H1 (cell line): Measurements from ENCODE around the gene CFAP97D2. TPM values are rescaled to one million over a fixed set of nuclear protein-coding genes. Genes with fewer than 3 reads are reported as not detected.
A peak's percentile ranks its signal among the peaks of the same experiment; 100 is the strongest.

Source experiments
- CTCF ChIA-PET: fragments of 300-600 bp; sonication (Branson Sonifier 250); formaldehyde crosslinking; loops from one replicate; lab custom pipeline; 2021; ENCODE audit not compliant: partially characterized antibody; lab: Charles Lee
- POLR2A ChIA-PET: fragments of 300-600 bp; sonication (Branson Sonifier 250); formaldehyde crosslinking; loops from one replicate; lab custom pipeline; 2021; ENCODE audit warnings: inconsistent platforms; ENCODE audit not compliant: partially characterized antibody; lab: Charles Lee
- DNase-seq, 2 experiments: peaks; one replicate each; pipeline versions ENCODE4 v3.0.0 to v3.0.0-alpha.2; 2010 to 2022; ENCODE audit warnings: low spot score in 2 of 2, low read depth in 1 of 2, mixed read lengths in 1 of 2
- FAIRE-seq: peaks from 2 replicates; lab custom pipeline; 2011; peaks lifted over from hg19 to GRCh38; lab: Jason Lieb, UNC
- H2AFZ ChIP-seq: 2 replicates; pipeline ENCODE4 v1.8.1; 2012; ENCODE audit warnings: low read length, inconsistent platforms
- H2AK5ac ChIP-seq: 2 replicates; pipeline ENCODE4 v1.6.1; 2013; ENCODE audit warnings: low read depth, low read length
- H2BK120ac ChIP-seq: replicated peaks from 2 replicates; pipeline ENCODE3; 2013; ENCODE audit warnings: low read depth, low read length, inconsistent platforms
- H2BK12ac ChIP-seq: 2 replicates; pipeline ENCODE4 v1.6.1; 2013; ENCODE audit warnings: low read depth, low read length
- H2BK15ac ChIP-seq: 2 replicates; pipeline ENCODE4 v1.6.1; 2013; ENCODE audit warnings: low read length
- H2BK20ac ChIP-seq: 2 replicates; pipeline ENCODE4 v1.6.1; 2013; ENCODE audit warnings: low read length
- H2BK5ac ChIP-seq: 2 replicates; pipeline ENCODE4 v1.6.1; 2013; ENCODE audit warnings: low read depth, low read length
- H3K14ac ChIP-seq: 2 replicates; pipeline ENCODE4 v1.6.1; 2013; ENCODE audit warnings: inconsistent platforms; ENCODE audit not compliant: insufficient read length
- H3K18ac ChIP-seq: 2 replicates; pipeline ENCODE4 v1.6.1; 2013; ENCODE audit warnings: low read length; ENCODE audit errors: extremely low read depth
- H3K23ac ChIP-seq: 2 replicates; pipeline ENCODE4 v1.6.1; 2013; ENCODE audit warnings: inconsistent platforms; ENCODE audit not compliant: insufficient read length
- H3K23me2 ChIP-seq: 2 replicates; pipeline ENCODE4 v1.6.1; 2013; ENCODE audit warnings: low read depth, low read length
- H3K27ac ChIP-seq: 2 replicates; pipeline ENCODE4 v1.6.1; 2011; ENCODE audit warnings: low read depth, low read length, inconsistent platforms
- H3K27me3 ChIP-seq, 4 experiments: replicated peaks in 1 of 4; 1 replicate in 1 of 4; 2 replicates in 3 of 4; pipeline versions ENCODE4 v1.6.1 to v1.8.1; 2011 to 2013; ENCODE audit warnings: low read length in 3 of 4, mild to moderate bottlenecking in 3 of 4, inconsistent platforms in 2 of 4, mixed read lengths in 2 of 4, moderate library complexity in 1 of 4; ENCODE audit not compliant: control insufficient read depth in 3 of 4, insufficient read depth in 3 of 4; ENCODE audit errors: extremely low read depth in 1 of 4
- H3K36me3 ChIP-seq, 4 experiments: 2 replicates each; pipeline versions ENCODE4 v1.6.1 to v1.8.1; 2011 to 2013; ENCODE audit warnings: mild to moderate bottlenecking in 4 of 4, low read length in 3 of 4, moderate library complexity in 2 of 4, control low read depth in 1 of 4, inconsistent platforms in 1 of 4; ENCODE audit not compliant: insufficient read depth in 4 of 4, control insufficient read depth in 2 of 4
- H3K4ac ChIP-seq: replicated peaks from 2 replicates; pipeline ENCODE3; 2013; ENCODE audit warnings: low read length, low read depth, mixed read lengths, inconsistent platforms; ENCODE audit not compliant: insufficient read length
- H3K4me1 ChIP-seq, 4 experiments: replicated peaks in 1 of 4; 1 replicate in 1 of 4; 2 replicates in 3 of 4; pipeline versions ENCODE4 v1.6.1 to v1.8.1; 2011 to 2013; ENCODE audit warnings: low read length in 3 of 4, inconsistent platforms in 2 of 4, mixed read lengths in 1 of 4; ENCODE audit not compliant: insufficient read depth in 4 of 4, control insufficient read depth in 3 of 4
- H3K4me2 ChIP-seq, 2 experiments: 2 replicates each; pipeline versions ENCODE4 v1.6.1 to v1.8.1; 2011 to 2013; ENCODE audit warnings: low read depth in 2 of 2, low read length in 2 of 2, control low read depth in 1 of 2, inconsistent platforms in 1 of 2, mild to moderate bottlenecking in 1 of 2; ENCODE audit not compliant: insufficient read depth in 1 of 2
- H3K4me3 ChIP-seq, 4 experiments: fragments of 200-600, 300-600 bp in 1 of 4; sonication (generic), shearing (Covaris generic), sonication (Bioruptor Twin) in 1 of 4; 2 replicates each; pipeline versions ENCODE4 v1.5.1 to v1.8.1; 2011 to 2016; ENCODE audit warnings: low read length in 4 of 4, low read depth in 3 of 4, control low read depth in 2 of 4, inconsistent platforms in 2 of 4, mild to moderate bottlenecking in 2 of 4, mixed read lengths in 1 of 4, moderate library complexity in 1 of 4; ENCODE audit not compliant: insufficient read depth in 2 of 4; ENCODE audit errors: extremely low read depth in 1 of 4
- H3K56ac ChIP-seq: replicated peaks from 2 replicates; pipeline ENCODE3; 2013; ENCODE audit warnings: low read depth, mild to moderate bottlenecking, mixed read lengths, low read length, inconsistent platforms; ENCODE audit not compliant: insufficient read length
- H3K79me1 ChIP-seq: 2 replicates; pipeline ENCODE4 v1.6.1; 2013; ENCODE audit warnings: low read depth, low read length, control low read depth
- H3K79me2 ChIP-seq, 2 experiments: 2 replicates each; pipeline versions ENCODE4 v1.6.1 to v1.8.1; 2012 to 2013; ENCODE audit warnings: low read length in 2 of 2, mild to moderate bottlenecking in 2 of 2, inconsistent platforms in 1 of 2; ENCODE audit not compliant: insufficient read depth in 2 of 2, control insufficient read depth in 1 of 2
- H3K9ac ChIP-seq, 4 experiments: replicated peaks in 1 of 4; 1 replicate in 1 of 4; 2 replicates in 3 of 4; pipeline versions ENCODE4 v1.6.1 to v1.8.1; 2011 to 2013; ENCODE audit warnings: low read depth in 3 of 4, low read length in 3 of 4, control low read depth in 2 of 4, mild to moderate bottlenecking in 2 of 4, moderate library complexity in 2 of 4, inconsistent platforms in 1 of 4; ENCODE audit errors: extremely low read depth in 1 of 4
- H3K9me3 ChIP-seq, 2 experiments: 2 replicates each; pipeline versions ENCODE4 v1.6.1 to v1.8.1; 2012 to 2013; ENCODE audit warnings: mild to moderate bottlenecking in 2 of 2, moderate library complexity in 2 of 2, control low read depth in 1 of 2, inconsistent platforms in 1 of 2, low read depth in 1 of 2, low read length in 1 of 2, mixed read lengths in 1 of 2; ENCODE audit not compliant: insufficient read depth in 2 of 2
- H4K20me1 ChIP-seq, 2 experiments: replicated peaks in 1 of 2; 2 replicates each; pipeline versions ENCODE3 to v1.8.1; 2011 to 2013; ENCODE audit warnings: inconsistent platforms in 2 of 2, low read length in 2 of 2, mild to moderate bottlenecking in 1 of 2; ENCODE audit not compliant: insufficient read depth in 2 of 2, control insufficient read depth in 1 of 2
- H4K5ac ChIP-seq: 2 replicates; pipeline ENCODE4 v1.6.1; 2013; ENCODE audit warnings: low read length, low read depth, mixed read lengths, inconsistent platforms; ENCODE audit not compliant: insufficient read length
- H4K8ac ChIP-seq: 2 replicates; pipeline ENCODE4 v1.8.0; 2013; ENCODE audit warnings: mild to moderate bottlenecking, moderate library complexity, low read length, inconsistent platforms; ENCODE audit not compliant: insufficient read depth; ENCODE audit errors: extremely low read depth
- H4K91ac ChIP-seq: replicated peaks from 2 replicates; pipeline ENCODE3; 2013; ENCODE audit warnings: low read length, mixed read lengths, inconsistent platforms; ENCODE audit not compliant: insufficient read length
- KDM4A ChIP-seq: IDR thresholded peaks from one replicate; pipeline ENCODE4 v1.7.1; 2012; ENCODE audit warnings: low read depth, mild to moderate bottlenecking, moderate library complexity, low read length, inconsistent platforms; ENCODE audit not compliant: severe bottlenecking
- POLR2A ChIP-seq, 2 experiments: IDR thresholded peaks; 1 replicate in 1 of 2; 2 replicates in 1 of 2; pipeline ENCODE4 v1.6.1; 2011; ENCODE audit warnings: low read depth in 2 of 2, low read length in 2 of 2, mild to moderate bottlenecking in 2 of 2; ENCODE audit errors: control extremely low read depth in 1 of 2
- POU5F1 ChIP-seq: IDR thresholded peaks from 2 replicates; pipeline ENCODE4 v1.6.1; 2011; ENCODE audit warnings: low read depth, mild to moderate bottlenecking, low read length, moderate library complexity
- RBBP5 ChIP-seq: IDR thresholded peaks from 2 replicates; pipeline ENCODE4 v1.7.1; 2012; ENCODE audit warnings: low read depth, mild to moderate bottlenecking, inconsistent platforms, low read length, moderate library complexity, borderline replicate concordance
- WGBS, 2 experiments: shearing (Covaris generic) in 1 of 2; methylation state at CpG; one replicate each; pipeline versions ENCODE4 v1.1.6 to v1.1.7; 2013 to 2015; ENCODE audit warnings: low lambda C conversion rate in 2 of 2, mixed read lengths in 2 of 2, inconsistent platforms in 1 of 2, low coverage in 1 of 2, missing lambda C conversion rate in 1 of 2; ENCODE audit not compliant: insufficient replicate concordance in 2 of 2, insufficient coverage in 1 of 2, insufficient read length in 1 of 2; ENCODE audit errors: extremely low coverage in 1 of 2, missing lambda C conversion rate in 1 of 2; 5-methylcytosine and 5-hydroxymethylcytosine counted together
- polyA plus RNA-seq, 7 experiments: library from polyadenylated mRNA; depleted of rRNA in 3 of 7; stranded (reverse) in 5 of 7; unstranded in 2 of 7; fragments of >200 nt in 5 of 7; fragments of 200-250 nt in 2 of 7; gene quantifications; 1 replicate in 5 of 7; 2 replicates in 1 of 7; 4 replicates in 1 of 7; pipeline versions ENCODE4 v1.2.1 to v1.2.3, GENCODE V29; 2011 to 2013; ENCODE audit warnings: missing spikeins in 2 of 7, mixed read lengths in 2 of 7
- total RNA-seq: library from RNA; stranded (reverse); fragmentation: NEBNext Ultra II Directional; extraction: Animal tissue kit (Norgen Biotek cat#: 25700); gene quantifications from 2 replicates; pipeline ENCODE4 v1.2.1, GENCODE V29; 2021

Gene CFAP97D2
- total and polyA plus RNA-seq, 2 of the 8 experiments (the other 6 are each of a cell fraction or from before 2014, with no cell fraction given): not detected

- Histone ChIP-seq H2AFZ (no peak overlapping the region), H4K5ac (no peak overlapping the region), H2AK5ac (no peak overlapping the region), H3K4me2 (no peak overlapping the region), H2BK20ac (no peak overlapping the region), H3K23ac (no peak overlapping the region), H2BK120ac (no peak overlapping the region), H2BK15ac (0 out of 2 replicates have a peak overlapping the region, but pooled peaks have one; percentile 46), H3K27ac (no peak overlapping the region), H3K4me3 (no peak overlapping the region), H3K56ac (no peak overlapping the region), H3K4me1 (no peaks in the 10 kb centered on the region; a peak in 1 of 7 replicates), H4K8ac (no peak overlapping the region), H3K79me1 (no peaks in the 10 kb centered on the region), H2BK12ac (no peak overlapping the region), H4K91ac (no peak overlapping the region), H3K79me2 (no peaks in the 10 kb centered on the region), H3K9ac (no peak overlapping the region), H3K23me2 (no peaks in the 10 kb centered on the region), H3K18ac (no peak overlapping the region), H3K4ac (no peak overlapping the region), H4K20me1 (no peaks in the 10 kb centered on the region), H3K9me3 (no peaks in the 10 kb centered on the region), H3K14ac (no peak overlapping the region), H3K36me3 (no peaks in the 10 kb centered on the region), H2BK5ac (no peak overlapping the region), H3K27me3 (peaks cover 0 to 2% (median 0%) of the 10 kb centered on the region in 4 experiments; a peak in 1 of 7 replicates)
- TF ChIP-seq POLR2A (IDR thresholded peaks at IDR 0.05; ENCODE audit: control extremely low read depth in 1 of 2, low read depth in 2 of 2, low read length in 2 of 2) (no peak), KDM4A (no peak), RBBP5 (no peak), POU5F1 (no peak)
- WGBS, 2 experiments: 95% methylated on average over 36 of the region's 47 CpGs; no CpG with 5 or more reads in 1 of the 2 experiments
- ChIA-PET CTCF (interaction anchor here (0.6 to 1.1 kb wide), 2 partner anchors 10 to 127 kb away, joined by 4 read pairs; no protein-coding TSS in a partner anchor), POLR2A (interaction anchor here (1.0 kb wide), 1 partner anchor 198 kb away, joined by 3 read pairs; no protein-coding TSS in a partner anchor)
- no peak for FAIRE-seq
- DNase-seq: no peak
Measured at GRCh38 chr13:114161028-114161556, 18.0 kb upstream of the CFAP97D2 start.
